NCI-H128 (cell line): ENCODE measurements around the gene KIAA0513.
"Not testable (repeated sequence)": the region's sequence is repeated elsewhere in the genome, so short reads cannot be mapped to it uniquely, and the experiment has no call there.

Source experiments
- DNase-seq: peaks from one replicate; lab custom pipeline; 2025; ENCODE audit not compliant: unreplicated experiment; lab: John Stamatoyannopoulos, UW

Gene KIAA0513

GRCh38 chr16:85104821-85105391 lies 77.3 kb downstream of the KIAA0513 start:
- DNase-seq, result no peak

- DNase-seq, result no peak
These were observed 77.9 kb downstream of the KIAA0513 start for GRCh38 chr16:85105475-85105874.

- no peak for DNase-seq
These were observed 79.5 kb downstream of the KIAA0513 start for GRCh38 chr16:85107083-85107482.

- DNase-seq, result no peak
These were observed 79.9 kb downstream of the KIAA0513 start for GRCh38 chr16:85107532-85107931.

GRCh38 chr16:85110105-85110504 lies 82.5 kb downstream of the KIAA0513 start:
- DNase-seq, result no peak

- no peak for DNase-seq
These were observed 83.6 kb downstream of the KIAA0513 start for GRCh38 chr16:85111184-85111583.

GRCh38 chr16:85112364-85112763 lies 84.8 kb downstream of the KIAA0513 start, which contains the start of gene CIBAR2:
TSS of gene CIBAR2 (minus strand) at chr16:85112472. CDS start at chr16:85112352, 120 bp downstream.
- DNase-seq, result no peak

GRCh38 chr16:85113168-85113733 lies 85.7 kb downstream of the KIAA0513 start:
- DNase-seq, result no peak

GRCh38 chr16:85113913-85114312 lies 86.3 kb downstream of the KIAA0513 start:
- DNase-seq, result no peak

GRCh38 chr16:85114909-85115567 lies 87.4 kb downstream of the KIAA0513 start:
- DNase-seq, result peak; percentile 39

- DNase-seq, result no peak
These were observed 89.8 kb downstream of the KIAA0513 start for GRCh38 chr16:85117418-85117817.

- DNase-seq, result no peak
These were observed 92.4 kb downstream of the KIAA0513 start for GRCh38 chr16:85120006-85120340.

- DNase-seq, result not testable (repeated sequence)
These were observed 95.8 kb downstream of the KIAA0513 start for GRCh38 chr16:85123441-85123840.

- no peak for DNase-seq
These were observed 96.5 kb downstream of the KIAA0513 start for GRCh38 chr16:85123891-85124635.

GRCh38 chr16:85124636-85125346 lies 97.2 kb downstream of the KIAA0513 start:
- DNase-seq, result no peak

GRCh38 chr16:85125570-85126393 lies 98.2 kb downstream of the KIAA0513 start:
- DNase-seq, result no peak

- DNase-seq, result no peak
These were observed 98.8 kb downstream of the KIAA0513 start for GRCh38 chr16:85126394-85126704.

- no peak for DNase-seq
These were observed 99.2 kb downstream of the KIAA0513 start for GRCh38 chr16:85126705-85127378.

GRCh38 chr16:85127379-85127723 lies 99.8 kb downstream of the KIAA0513 start:
- DNase-seq, result no peak
